HPDE6-E6E7 (cell line): Measurements from ENCODE around the gene MRPL55.
A peak's percentile ranks its signal among the peaks of the same experiment; 100 is the strongest.
"Not testable (repeated sequence)": the region's sequence is repeated elsewhere in the genome, so short reads cannot be mapped to it uniquely, and the experiment has no call there.

Experiments used
- DNase-seq: peaks from one replicate; pipeline ENCODE4 v3.0.0; 2011; ENCODE audit warnings: missing footprints; ENCODE audit errors: extremely low spot score

MRPL55 gene

GRCh38 chr1:228120857-228121489 lies 11.9 kb upstream of the MRPL55 start:
- DNase-seq: no peak

GRCh38 chr1:228120351-228120750 lies 11.3 kb upstream of the MRPL55 start:
- no peak for DNase-seq

GRCh38 chr1:228118040-228118439 lies 8.9 kb upstream of the MRPL55 start:
- no peak for DNase-seq

GRCh38 chr1:228117335-228117734 lies 8.2 kb upstream of the MRPL55 start:
- no peak for DNase-seq

- DNase-seq: no peak
These were observed 5.7 kb upstream of the MRPL55 start for GRCh38 chr1:228114827-228115226.

GRCh38 chr1:228112617-228113016 lies 3.5 kb upstream of the MRPL55 start:
- DNase-seq: no peak

GRCh38 chr1:228112167-228112566 lies 3.1 kb upstream of the MRPL55 start:
- DNase-seq: no peak

- not testable (repeated sequence) for DNase-seq
These were observed 2.2 kb upstream of the MRPL55 start for GRCh38 chr1:228111315-228111714.

- no peak for DNase-seq
These were observed 1.5 kb upstream of the MRPL55 start for GRCh38 chr1:228110556-228110955.

GRCh38 chr1:228109962-228110488 lies 926 bp upstream of the MRPL55 start:
- no peak for DNase-seq

GRCh38 chr1:228108742-228109072 lies 392 bp downstream of the MRPL55 start:
- no peak for DNase-seq

GRCh38 chr1:228108055-228108690 lies 926 bp downstream of the MRPL55 start:
- DNase-seq: no peak

- DNase-seq: no peak
These were observed 1.5 kb downstream of the MRPL55 start for GRCh38 chr1:228107636-228108035.

- DNase-seq: no peak
These were observed 2.4 kb downstream of the MRPL55 start for GRCh38 chr1:228106800-228107054.

GRCh38 chr1:228105996-228106799 lies 2.9 kb downstream of the MRPL55 start:
- DNase-seq: no peak

GRCh38 chr1:228105270-228105995 lies 3.7 kb downstream of the MRPL55 start:
- DNase-seq: no peak

- DNase-seq: no peak
These were observed 4.4 kb downstream of the MRPL55 start for GRCh38 chr1:228104526-228105269.

- peak; percentile 92 for DNase-seq
These were observed 6.1 kb downstream of the MRPL55 start, which contains the start of gene C1orf35 for GRCh38 chr1:228102791-228103620. TSS of gene C1orf35 (minus strand) at chr1:228103325. CDS start at chr1:228103227, 98 bp downstream.

- peak; percentile 69 for DNase-seq
These were observed 6.9 kb downstream of the MRPL55 start for GRCh38 chr1:228101994-228102790.

GRCh38 chr1:228101614-228101993 lies 7.5 kb downstream of the MRPL55 start:
- no peak for DNase-seq
